ENCODE data around the gene PMFBP1.

Gene PMFBP1

GRCh38 chr16:72191551-72191950 is 19.6 kb upstream of the PMFBP1 start:
- H3K27ac ChIP-seq: no peak overlapping the region
- H3K4me3 ChIP-seq: no peak overlapping the region

- peak overlapping the region in 6 of 21 experiments; percentile 1 to 35 (median 20) for H3K27ac ChIP-seq
- no peak overlapping the region for H3K4me3 ChIP-seq
Observed at GRCh38 chr16:72189865-72190371, 18.0 kb upstream of the PMFBP1 start.

- Histone ChIP-seq H3K4me3 (no peak overlapping the region), H3K27ac (no peak overlapping the region)
Observed at GRCh38 chr16:72188541-72188940, 16.6 kb upstream of the PMFBP1 start.

GRCh38 chr16:72187551-72187950 is 15.6 kb upstream of the PMFBP1 start:
- H3K4me3 ChIP-seq: no peak overlapping the region
- no peak overlapping the region for H3K27ac ChIP-seq

GRCh38 chr16:72182976-72183375 is 11.0 kb upstream of the PMFBP1 start:
- Histone ChIP-seq H3K27ac (no peak overlapping the region), H3K4me3 (no peak overlapping the region)

GRCh38 chr16:72179204-72179970 is 7.4 kb upstream of the PMFBP1 start:
- H3K4me3 ChIP-seq: no peak overlapping the region

GRCh38 chr16:72174726-72175125 is 2.8 kb upstream of the PMFBP1 start:
- H3K4me3 ChIP-seq: no peak overlapping the region
- no peak overlapping the region for H3K27ac ChIP-seq

More at GRCh38 chr16:72179204-72179970, 7.4 kb upstream of the PMFBP1 start:
- peak overlapping the region in 1 of 21 experiments; percentile 30 for H3K27ac ChIP-seq

GRCh38 chr16:72173997-72174396 is 2.0 kb upstream of the PMFBP1 start:
- H3K27ac ChIP-seq: no peak overlapping the region
- H3K4me3 ChIP-seq: no peak overlapping the region

- Histone ChIP-seq H3K4me3 (no peak overlapping the region), H3K27ac (peak overlapping the region in 1 of 21 experiments; percentile 37)
Observed at GRCh38 chr16:72171236-72171635, 719 bp downstream of the PMFBP1 start.

GRCh38 chr16:72169708-72170107 is 2.2 kb downstream of the PMFBP1 start:
- Histone ChIP-seq H3K27ac (no peak overlapping the region), H3K4me3 (no peak overlapping the region)

- no peak overlapping the region for H3K4me3 ChIP-seq
Observed at GRCh38 chr16:72168365-72168764, 3.6 kb downstream of the PMFBP1 start.

GRCh38 chr16:72166954-72167561 is 4.9 kb downstream of the PMFBP1 start:
- H3K27ac ChIP-seq: no peak overlapping the region
- no peak overlapping the region for H3K4me3 ChIP-seq

More at GRCh38 chr16:72168365-72168764, 3.6 kb downstream of the PMFBP1 start:
- H3K27ac ChIP-seq: no peak overlapping the region

- H3K4me3 ChIP-seq: no peak overlapping the region
Observed at GRCh38 chr16:72166151-72166550, 5.8 kb downstream of the PMFBP1 start.

GRCh38 chr16:72164691-72165090 is 7.3 kb downstream of the PMFBP1 start:
- Histone ChIP-seq H3K4me3 (no peak overlapping the region), H3K27ac (no peak overlapping the region)

More at GRCh38 chr16:72166151-72166550, 5.8 kb downstream of the PMFBP1 start:
- H3K27ac ChIP-seq: no peak overlapping the region

GRCh38 chr16:72162105-72162692 is 9.8 kb downstream of the PMFBP1 start:
- no peak overlapping the region for H3K4me3 ChIP-seq
- no peak overlapping the region for H3K27ac ChIP-seq

GRCh38 chr16:72159801-72160200 is 12.2 kb downstream of the PMFBP1 start:
- Histone ChIP-seq H3K27ac (no peak overlapping the region), H3K4me3 (no peak overlapping the region)

- Histone ChIP-seq H3K27ac (no peak overlapping the region), H3K4me3 (no peak overlapping the region)
Observed at GRCh38 chr16:72159386-72159785, 12.6 kb downstream of the PMFBP1 start.

- Histone ChIP-seq H3K27ac (no peak overlapping the region), H3K4me3 (no peak overlapping the region)
Observed at GRCh38 chr16:72149676-72150464, 22.1 kb downstream of the PMFBP1 start.

GRCh38 chr16:72142476-72142875 is 29.5 kb downstream of the PMFBP1 start:
- no peak overlapping the region for H3K4me3 ChIP-seq
- no peak overlapping the region for H3K27ac ChIP-seq

GRCh38 chr16:72139908-72140307 is 32.0 kb downstream of the PMFBP1 start:
- no peak overlapping the region for H3K4me3 ChIP-seq
- no peak overlapping the region for H3K27ac ChIP-seq

Data from skin epidermis (tissue), 12 donors.